GM19035 (cell line): ENCODE data around the gene ARID4B.
"Not testable (repeated sequence)": the region's sequence is repeated elsewhere in the genome, so short reads cannot be mapped to it uniquely, and the experiment has no call there.

Experiments
- ATAC-seq: cut with Tn5 transposase; IDR thresholded peaks from one replicate; pipeline ENCODE4 v1.9.1; 2021; ENCODE audit not compliant: unreplicated experiment

Gene ARID4B

DNA sequence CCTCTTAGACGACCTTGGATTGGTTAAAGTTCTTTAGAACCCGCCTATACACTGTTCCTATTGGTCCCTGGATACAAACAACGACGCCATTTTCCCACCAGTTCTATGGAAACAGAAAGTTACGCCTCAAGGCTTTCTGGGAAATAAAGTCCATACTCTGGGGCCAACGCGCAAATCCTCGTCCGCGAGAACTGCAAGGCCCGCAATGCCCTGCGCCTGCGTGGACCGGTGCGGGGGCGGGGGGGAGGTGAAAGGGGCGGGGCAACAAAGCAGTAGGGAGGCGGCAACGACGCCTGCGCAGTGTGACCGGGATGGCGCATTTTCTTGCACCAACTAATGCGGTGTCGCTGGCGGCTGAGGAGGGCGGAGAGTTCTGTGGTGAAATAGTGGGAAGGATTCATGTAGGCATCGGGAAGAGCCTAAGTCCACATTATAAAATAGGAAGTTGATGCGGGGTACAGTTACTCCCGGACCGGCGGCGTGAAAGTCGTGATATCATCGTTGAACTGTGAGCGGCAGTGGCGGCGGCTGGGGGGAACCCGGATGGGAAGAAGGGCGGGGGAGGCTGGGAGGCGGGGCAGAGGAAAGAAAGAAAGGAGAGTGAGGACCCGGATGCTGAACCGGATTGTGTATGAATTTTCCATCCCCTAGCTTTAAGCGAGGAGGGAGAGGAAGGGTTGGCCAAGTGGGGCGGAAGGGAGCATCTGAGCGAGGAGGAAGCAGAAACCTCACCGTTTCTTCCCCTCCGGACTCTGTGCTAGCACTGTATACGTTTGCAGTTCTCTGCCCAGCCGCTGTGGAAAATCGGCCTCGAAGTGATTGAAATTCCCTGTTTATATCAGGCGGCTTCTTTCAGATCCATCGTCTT is 526 bp upstream of the ARID4B start, which contains the start of gene GGPS1:
GGPS1 (plus strand) TSS at position 300 of the 868 bp plus-strand sequence. CDS start 6,695 bp downstream, outside the sequence.
- peak; percentile 62 for ATAC-seq

DNA sequence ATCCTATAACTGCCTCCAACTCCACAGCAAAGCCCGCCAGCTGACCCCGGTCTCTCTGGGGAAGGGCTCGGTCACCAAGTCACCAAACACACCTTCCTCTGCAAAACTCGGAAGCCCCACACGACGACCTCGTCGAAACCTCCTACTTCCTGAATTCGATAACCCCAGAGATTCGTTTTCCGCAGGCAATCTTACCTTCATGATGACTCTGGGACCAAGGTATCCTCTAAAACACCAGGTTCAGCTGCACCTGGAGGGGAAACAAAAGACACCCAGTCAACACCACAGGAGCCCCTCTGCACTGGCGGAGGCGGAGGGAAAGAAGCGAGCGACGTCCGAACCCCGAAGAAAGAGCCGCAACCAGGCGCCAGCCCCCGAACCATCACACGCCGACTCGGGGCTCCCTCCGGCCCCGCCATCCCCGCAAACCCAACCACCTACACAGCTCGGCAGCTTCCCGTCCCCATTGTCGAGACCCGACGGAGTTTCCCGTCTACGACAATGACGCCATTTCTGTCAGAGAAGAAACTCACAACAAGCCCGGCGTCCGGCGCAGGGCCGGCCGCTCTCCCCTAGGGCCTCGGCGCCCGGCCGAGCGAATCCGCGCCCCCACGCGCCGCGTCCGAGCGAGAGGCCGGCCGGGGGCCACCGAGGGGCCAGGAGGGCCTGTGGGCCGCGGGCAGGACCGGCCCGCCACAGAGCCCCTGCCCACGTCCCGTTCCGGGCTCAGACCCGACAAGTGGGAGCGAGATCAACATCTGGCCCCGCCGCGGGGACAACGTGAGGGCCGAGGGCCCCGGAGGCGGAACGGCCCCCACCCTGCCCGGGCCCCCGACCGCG is 1.0 kb downstream of the ARID4B start:
- ATAC-seq, result no peak

DNA sequence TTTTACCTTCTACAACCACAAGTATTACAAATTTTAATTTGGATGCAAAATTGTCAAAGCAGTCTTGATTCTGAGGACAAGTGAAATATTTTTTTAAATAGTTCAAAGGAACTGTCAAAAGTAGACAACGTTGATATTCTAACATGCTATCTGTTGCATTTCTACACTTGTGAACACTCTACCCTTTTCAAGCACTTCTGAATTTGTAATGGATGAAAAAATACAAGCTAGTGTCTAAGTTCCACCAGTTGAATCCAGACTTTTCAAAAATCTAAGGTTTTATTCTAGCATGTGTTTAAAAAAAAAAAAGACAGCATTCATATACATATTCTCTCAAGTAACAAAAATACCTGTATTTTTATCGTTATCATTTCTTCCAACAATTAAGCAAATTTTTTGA is 2.1 kb downstream of the ARID4B start:
- ATAC-seq, result no peak

DNA sequence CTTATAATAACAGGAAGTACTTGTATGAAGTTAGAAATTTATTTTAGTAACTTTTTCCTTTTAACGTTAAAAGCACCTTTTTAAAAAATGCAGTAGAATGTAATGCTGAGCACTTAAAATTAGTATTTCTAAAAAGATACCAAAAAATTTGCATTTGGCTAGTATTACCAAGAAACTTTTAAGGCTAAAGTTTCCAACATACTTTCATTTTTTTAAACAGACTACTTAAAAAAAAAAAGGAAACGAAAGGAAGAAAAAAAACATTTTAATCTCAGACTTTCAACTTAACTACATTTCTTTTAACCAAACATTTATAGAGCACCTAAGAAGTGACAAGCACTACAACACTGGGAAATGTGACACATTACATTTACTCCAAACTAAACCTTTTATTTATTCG is 2.8 kb downstream of the ARID4B start:
- ATAC-seq, result no peak

DNA sequence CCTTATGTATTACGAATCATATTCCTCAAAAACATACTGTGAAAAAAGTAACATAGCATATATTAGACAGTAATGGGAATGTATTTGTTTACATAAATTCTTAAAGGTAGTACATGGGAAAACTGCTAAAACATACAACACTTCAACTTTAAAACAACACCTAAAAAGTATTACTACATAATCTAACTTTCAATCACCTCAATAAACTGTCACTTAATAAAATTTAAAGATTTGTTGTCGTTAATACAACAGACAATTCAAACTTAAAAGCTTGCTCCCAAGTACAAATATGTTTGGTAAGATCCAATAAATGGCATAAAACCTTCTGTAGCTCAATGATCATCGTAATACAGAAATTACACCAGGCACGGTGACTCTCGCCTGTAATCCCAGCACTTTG is 3.7 kb downstream of the ARID4B start:
- ATAC-seq, result no peak

DNA sequence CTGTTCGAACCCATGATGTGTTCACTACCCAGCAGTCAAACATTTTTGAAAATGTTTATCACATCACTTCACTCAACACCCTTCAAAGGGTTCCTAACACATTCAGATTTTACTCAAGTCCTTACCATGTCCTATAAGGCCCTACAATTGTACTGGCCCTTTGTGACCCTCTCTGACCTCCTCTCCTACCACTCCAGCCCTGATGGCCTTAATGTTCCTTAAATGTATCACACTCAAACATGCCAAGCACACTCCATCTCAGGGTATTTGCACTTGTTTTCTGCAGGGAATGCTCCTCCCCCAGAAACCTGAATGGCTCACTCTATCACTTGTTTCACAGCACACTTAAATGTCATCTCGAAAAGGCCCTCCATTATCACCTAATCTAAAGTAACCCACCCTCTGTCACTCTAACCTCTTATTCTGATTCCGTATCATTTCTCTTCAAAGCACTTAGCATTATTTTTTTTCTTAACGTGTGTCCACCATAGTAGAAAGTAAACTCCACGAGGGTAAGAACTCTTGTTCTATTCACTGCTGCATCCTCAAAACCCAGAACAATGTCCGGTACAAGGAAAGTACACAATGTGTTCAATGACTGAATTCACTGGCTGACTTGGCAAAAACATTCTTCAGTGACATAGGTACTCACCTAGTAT is 7.3 kb downstream of the ARID4B start:
- ATAC-seq, result no peak

DNA sequence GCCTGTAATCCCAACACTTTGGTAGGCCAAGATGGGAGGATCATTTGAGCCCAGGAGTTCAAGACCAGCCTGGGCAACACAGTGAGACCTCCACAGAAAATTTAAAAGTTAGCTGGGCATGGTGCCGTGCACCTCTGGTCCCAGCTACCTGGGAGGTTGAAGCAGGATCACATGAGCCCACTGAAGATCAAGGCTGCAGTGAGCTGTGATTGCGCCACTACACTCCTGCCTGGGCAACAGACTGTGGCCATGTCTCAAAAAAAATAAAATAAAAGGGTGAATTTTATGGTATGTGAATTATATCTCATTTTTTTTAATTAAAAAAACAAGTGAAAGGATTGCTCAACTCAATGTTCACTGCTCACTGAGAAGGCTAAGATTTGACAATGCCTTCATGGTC is 8.7 kb downstream of the ARID4B start:
- no peak for ATAC-seq

DNA sequence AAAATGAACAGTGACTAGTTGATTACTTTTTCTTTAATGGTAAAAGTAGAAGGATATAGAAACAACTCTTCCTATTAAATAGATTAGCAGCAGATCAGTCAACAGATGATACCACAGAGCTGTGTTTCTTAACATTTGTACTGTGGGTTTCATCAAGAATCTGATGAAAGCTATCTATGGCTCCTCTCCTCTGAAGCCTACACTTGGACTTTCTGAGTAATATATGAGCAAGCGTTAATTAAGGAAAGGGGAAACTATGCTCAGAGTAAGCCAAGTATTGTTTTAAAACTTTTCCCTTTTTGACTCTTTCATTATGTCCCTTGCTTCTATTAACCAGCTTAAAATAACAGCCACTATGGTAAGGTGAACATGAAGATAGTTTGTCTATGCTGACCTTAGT is 10.8 kb downstream of the ARID4B start:
- ATAC-seq, result no peak

DNA sequence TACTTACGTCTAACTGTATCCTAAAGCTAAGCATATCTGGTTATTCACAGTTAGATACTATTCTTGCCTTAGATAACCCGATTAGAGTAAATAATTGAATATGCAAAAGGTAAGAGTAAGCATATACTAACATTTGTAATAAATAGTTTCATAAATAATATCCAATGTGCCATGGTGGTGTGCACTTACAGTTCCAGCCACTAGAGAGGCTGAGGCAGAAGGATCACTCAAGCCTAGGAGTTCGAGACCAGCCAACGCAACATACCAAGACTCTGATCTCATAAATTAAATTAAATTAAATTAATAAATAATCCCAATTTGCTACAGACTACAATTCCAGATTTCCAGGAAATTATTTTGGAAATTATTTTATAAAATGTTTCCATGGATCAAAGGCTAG is 12.2 kb downstream of the ARID4B start:
- ATAC-seq, result no peak

DNA sequence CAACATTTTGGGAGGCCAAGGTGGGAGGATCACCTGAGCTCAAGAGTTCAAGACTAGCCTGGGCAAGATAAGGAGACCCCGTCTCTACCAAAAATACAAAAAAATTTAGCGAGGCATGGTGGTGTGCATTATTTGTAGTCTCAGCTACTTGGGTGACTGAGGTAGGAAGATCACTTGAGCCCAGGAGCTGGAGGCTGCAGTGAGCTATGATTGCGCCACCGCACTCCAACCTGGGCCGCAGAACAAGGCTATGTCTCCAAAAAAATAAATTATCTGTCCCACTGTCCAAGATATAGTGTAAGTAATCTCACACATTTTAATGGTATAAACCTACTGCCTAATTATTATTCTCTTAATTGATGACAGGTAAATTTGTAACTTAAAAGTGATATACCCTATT is 12.8 kb downstream of the ARID4B start:
- no peak for ATAC-seq

DNA sequence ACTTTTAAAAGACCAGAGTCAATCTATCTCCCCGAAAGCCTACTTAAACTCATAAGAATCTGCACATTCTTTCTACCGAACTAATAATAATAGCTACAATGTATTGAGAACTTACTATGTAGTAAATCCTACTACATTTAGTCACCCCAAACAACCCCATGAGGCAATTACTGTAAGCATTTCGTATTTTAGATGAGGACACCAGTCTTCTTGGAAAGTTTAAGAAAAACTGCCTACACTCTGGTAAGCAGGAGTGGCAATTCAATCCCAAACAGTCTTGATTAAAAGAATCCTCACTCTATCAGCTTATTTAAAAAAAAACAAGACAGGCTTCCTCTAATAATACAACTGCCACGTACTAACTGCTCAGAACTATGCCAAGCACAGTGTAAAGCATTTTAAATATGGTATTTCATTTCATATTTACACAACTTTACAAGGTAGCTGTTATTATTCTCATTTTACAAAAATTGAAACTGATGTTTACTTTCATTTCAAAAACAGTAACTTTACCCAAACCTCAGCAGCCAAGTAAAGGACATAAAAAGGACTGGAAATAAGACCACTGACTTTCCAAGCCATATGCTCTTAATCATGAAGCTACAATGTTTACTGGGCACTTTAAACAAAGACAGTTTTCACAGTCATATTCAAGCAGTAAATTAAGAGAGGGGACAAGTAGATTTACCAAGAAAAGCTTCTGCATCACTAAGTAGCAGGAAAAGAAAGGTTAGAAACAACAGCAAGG is 13.9 kb downstream of the ARID4B start:
- no peak for ATAC-seq

DNA sequence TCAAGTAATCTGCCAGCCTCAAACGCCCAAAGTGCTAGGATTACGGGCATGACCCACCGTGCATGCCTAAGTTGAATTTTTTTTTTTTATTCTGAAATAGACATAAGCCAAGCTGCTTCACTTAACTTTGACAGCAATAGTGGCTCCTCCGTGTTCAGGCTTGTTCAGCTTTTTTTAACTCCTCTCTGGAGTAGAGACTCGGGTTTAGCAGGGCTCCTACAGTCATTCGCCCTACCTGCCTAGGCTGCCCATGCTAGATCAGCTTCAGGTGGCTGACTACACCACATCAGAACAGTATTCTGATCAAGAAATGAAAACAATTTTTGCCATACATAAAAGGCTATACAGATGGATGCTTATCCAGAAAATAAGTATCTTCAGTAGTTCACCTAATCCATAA is 14.7 kb downstream of the ARID4B start:
- ATAC-seq, result no peak

DNA sequence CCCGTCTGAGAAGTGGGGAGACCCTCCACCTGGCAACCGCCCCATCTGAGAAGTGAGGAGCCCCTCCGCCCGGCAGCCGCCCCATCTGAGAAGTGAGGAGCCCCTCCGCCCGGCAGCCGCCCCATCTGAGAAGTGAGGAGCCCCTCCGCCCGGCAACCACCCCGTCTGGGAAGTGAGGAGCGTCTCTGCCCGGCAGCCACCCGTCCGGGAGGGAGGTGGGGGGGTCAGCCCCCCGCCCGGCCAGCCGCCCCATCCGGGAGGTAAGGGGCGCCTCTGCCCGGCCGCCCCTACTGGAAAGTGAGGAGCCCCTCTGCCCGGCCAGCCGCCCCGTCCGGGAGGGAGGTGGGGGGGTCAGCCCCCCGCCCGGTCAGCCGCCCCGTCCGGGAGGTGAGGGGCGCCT is 18.8 kb downstream of the ARID4B start:
- not testable (repeated sequence) for ATAC-seq

DNA sequence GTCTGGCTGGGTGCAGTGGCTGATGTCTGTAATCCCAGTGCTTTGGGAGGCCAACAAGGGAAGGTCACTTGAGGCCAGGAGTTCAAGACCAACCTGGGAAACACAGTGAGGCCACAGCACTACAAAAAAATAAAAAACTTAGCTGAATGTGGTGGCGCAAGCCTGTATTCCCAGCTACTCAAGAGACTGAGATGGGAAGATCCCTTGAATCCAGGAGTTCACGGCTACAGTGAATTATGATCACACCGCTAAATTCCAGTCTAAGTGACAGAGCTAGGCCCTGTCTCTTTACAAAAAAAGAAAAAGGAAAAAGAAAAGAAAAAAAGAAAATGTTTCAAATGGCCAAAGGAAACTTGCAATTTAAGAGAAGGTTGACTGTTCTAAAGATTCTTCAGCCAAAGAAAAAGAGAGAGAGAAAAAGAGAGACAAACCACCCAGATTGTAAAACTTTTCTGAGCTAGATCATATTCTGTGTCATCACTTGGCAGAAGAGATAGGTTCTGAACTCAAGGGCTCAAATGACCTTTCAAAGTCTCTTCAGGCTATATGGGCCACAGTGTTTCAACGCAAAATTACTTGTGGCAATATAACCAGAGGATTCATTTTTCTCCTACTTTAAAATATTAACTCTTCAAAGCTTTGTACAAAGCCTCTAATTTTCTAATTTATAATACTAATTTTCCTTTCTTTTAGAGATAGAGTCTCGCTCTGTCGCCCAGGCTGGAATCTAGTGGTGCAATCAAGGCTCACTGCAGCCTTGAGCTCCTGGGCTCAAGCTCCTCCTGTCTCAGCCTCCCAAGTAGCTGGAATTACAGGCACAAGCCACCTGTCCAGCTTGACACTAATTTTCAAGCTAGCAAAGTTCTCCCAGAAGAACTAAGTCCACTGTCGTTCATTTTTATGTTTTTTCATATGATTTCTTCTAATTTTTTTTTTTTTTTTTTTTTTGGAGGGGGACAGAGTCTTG is 20.5 kb downstream of the ARID4B start:
- ATAC-seq, result no peak

DNA sequence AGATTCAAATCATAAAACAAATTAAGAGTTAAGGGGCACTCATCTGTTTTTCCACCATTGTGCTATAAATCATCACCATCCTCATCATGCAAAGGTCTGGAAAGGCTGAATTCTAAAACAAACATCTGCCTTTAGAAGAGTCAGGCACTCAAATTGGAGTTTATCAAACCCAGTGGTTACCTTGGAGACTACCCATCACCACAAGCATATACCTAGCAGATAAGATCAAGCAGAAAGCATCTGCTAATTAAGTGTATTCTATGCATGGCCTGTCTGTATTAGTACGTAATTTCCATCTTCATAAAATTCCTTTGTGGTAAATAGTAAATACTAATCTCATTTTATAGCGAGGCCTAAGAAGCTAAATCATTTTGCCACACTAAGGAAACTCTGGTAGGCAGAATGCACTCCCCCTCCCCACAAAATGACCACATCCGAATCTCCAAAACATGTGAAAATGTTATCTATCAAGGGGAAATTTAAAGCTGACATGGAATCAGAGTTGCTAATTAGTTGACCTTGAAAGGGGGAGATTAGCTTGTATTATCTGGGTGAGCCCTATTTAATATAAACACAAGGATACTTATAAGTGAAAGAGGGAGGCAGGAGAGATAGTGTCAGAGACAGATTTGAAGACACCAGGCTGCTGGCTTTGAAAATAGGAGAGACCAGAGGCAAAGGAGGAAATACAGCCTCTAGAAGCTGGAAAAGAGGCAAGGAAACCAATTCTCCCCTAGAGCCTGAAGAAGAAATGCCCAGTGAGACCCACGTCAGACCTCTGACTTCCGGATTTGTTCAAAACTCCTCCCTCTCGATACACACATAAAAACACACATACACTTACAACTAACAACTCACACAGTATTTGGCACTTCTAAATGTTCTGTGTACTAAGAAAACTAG is 23.2 kb downstream of the ARID4B start:
- ATAC-seq, result no peak

DNA sequence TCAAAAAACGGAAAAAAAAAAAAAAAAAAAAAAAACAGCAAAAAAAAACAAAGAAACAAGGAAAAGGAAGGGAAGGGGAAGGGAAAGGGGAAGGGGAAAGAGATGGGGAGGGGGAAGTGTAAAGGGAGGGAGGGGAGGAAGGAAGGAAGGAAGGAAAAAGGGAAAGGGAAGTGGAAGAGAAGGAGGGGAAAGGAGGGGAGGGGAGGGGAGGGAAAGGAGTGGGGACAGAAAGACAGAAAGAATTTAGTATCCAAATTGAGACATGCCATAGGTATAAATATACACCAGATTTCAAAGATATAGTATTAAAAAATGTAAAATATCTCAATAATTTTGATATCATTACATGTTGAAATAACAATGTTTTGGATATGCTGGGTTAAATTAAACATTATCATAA is 25.8 kb downstream of the ARID4B start:
- no peak for ATAC-seq

DNA sequence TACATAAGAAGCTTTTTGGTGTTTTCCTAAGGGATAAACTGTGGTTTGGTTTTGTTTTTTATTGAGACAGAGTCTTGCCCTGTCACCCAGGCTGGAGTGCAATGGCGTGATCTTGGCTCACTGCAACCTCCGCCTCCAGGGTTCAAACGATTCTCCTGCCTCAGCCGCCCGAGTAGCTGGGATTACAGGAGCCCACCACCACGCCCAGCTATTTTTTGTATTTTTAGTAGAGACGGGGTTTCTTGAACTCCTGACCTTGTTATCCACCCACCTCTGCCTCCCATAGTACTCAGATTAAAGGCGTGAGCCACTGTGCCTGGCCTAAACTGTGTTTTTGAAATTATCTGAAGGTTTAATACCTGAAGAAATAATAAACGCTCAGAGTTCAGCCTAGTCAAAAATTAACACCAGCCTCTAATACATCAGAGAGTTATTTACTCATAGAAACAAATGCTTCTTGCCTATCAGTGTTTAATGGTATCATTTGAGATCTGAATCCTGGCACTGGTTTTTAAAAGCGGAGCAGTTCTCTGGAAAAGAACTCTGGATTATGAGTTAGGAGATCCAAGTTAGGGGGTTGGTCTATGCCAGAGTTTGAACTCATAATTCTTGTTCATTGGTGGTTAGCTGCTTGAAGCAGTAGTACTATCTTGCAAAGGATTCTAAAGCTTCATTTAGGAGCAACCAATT is 28.7 kb downstream of the ARID4B start:
- ATAC-seq, result no peak

DNA sequence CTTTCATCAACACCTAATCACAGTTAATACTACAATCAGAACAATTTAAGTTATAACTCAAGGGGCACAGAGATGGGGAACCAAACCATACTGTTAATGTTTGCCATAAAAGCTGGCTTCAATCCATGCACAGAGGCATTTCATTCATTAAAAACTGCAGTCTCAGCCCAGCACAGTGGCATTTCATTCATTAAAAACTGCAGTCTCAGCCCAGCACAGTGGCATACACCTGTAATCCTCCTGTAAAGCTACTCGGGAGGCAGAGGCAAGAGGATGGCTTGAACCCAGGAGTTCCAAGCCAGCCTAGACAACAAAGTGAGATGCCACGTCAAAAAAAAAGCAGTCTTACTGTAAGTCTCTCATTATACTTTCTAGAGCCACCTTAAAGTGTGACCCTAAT is 29.2 kb downstream of the ARID4B start:
- ATAC-seq, result no peak
